ENCODE data around the gene FZD10. TPM values are rescaled to one million over a fixed set of nuclear protein-coding genes. Genes with fewer than 3 reads are reported as not detected.

Gene FZD10
- total and polyA plus RNA-seq, 2 experiments from 2014 or later, result 0.11 to 0.45 TPM

DNA sequence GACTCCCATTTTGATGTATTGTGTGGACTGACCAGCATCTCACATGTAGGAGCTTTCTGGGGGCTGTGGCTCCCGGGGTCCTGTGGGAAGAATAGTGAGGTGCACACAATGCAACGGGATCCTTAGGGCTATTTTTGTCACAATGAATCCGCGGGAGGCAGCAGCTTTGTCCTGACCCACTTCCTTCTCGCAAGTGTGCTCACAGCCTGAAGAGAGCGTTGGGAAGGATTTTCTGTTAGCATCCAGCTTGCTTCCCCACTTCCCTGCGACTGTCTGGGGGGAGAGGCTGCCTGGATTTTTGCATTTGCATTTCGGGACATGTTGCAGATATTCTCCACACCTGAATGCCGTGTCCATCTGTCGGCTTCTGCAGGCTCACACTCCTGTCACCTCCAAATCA is 31.9 kb downstream of the FZD10 start (continued):
- TF ChIP-seq, protein P1, sequence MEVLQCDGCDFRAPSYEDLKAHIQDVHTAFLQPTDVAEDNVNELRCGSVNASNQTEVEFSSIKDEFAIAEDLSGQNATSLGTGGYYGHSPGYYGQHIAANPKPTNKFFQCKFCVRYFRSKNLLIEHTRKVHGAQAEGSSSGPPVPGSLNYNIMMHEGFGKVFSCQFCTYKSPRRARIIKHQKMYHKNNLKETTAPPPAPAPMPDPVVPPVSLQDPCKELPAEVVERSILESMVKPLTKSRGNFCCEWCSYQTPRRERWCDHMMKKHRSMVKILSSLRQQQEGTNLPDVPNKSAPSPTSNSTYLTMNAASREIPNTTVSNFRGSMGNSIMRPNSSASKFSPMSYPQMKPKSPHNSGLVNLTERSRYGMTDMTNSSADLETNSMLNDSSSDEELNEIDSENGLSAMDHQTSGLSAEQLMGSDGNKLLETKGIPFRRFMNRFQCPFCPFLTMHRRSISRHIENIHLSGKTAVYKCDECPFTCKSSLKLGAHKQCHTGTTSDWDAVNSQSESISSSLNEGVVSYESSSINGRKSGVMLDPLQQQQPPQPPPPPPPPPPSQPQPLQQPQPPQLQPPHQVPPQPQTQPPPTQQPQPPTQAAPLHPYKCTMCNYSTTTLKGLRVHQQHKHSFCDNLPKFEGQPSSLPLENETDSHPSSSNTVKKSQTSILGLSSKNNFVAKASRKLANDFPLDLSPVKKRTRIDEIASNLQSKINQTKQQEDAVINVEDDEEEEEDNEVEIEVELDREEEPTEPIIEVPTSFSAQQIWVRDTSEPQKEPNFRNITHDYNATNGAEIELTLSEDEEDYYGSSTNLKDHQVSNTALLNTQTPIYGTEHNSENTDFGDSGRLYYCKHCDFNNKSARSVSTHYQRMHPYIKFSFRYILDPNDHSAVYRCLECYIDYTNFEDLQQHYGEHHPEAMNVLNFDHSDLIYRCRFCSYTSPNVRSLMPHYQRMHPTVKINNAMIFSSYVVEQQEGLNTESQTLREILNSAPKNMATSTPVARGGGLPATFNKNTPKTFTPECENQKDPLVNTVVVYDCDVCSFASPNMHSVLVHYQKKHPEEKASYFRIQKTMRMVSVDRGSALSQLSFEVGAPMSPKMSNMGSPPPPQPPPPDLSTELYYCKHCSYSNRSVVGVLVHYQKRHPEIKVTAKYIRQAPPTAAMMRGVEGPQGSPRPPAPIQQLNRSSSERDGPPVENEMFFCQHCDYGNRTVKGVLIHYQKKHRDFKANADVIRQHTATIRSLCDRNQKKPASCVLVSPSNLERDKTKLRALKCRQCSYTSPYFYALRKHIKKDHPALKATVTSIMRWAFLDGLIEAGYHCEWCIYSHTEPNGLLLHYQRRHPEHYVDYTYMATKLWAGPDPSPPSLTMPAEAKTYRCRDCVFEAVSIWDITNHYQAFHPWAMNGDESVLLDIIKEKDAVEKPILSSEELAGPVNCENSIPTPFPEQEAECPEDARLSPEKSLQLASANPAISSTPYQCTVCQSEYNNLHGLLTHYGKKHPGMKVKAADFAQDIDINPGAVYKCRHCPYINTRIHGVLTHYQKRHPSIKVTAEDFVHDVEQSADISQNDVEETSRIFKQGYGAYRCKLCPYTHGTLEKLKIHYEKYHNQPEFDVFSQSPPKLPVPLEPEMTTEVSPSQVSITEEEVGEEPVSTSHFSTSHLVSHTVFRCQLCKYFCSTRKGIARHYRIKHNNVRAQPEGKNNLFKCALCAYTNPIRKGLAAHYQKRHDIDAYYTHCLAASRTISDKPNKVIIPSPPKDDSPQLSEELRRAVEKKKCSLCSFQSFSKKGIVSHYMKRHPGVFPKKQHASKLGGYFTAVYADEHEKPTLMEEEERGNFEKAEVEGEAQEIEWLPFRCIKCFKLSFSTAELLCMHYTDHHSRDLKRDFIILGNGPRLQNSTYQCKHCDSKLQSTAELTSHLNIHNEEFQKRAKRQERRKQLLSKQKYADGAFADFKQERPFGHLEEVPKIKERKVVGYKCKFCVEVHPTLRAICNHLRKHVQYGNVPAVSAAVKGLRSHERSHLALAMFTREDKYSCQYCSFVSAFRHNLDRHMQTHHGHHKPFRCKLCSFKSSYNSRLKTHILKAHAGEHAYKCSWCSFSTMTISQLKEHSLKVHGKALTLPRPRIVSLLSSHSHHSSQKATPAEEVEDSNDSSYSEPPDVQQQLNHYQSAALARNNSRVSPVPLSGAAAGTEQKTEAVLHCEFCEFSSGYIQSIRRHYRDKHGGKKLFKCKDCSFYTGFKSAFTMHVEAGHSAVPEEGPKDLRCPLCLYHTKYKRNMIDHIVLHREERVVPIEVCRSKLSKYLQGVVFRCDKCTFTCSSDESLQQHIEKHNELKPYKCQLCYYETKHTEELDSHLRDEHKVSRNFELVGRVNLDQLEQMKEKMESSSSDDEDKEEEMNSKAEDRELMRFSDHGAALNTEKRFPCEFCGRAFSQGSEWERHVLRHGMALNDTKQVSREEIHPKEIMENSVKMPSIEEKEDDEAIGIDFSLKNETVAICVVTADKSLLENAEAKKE (CRISPR knock-in tag; IDR thresholded peaks at IDR 0.05), result no peak
- TF ChIP-seq CREB1 (CRISPR knock-in tag; IDR thresholded peaks at IDR 0.05; ENCODE audit: low read depth) (no peak), CTCF (conservative IDR thresholded peaks at IDR 0.05; ENCODE audit: low read depth in 2 of 2) (no peak), ZNF114 (CRISPR knock-in tag; IDR thresholded peaks at IDR 0.05) (no peak)

- Mint-ChIP-seq H3K36me3 (ENCODE audit: low read depth) (peaks cover 37% of the 10 kb centered on the region), H3K9me3 (no peaks in the 10 kb centered on the region; the same call in 1 of the 3 replicates), H3K27ac (no peak overlapping the region), H3K27me3 (ENCODE audit: insufficient read depth, low read depth, poor library complexity) (peaks cover under 1% of the 10 kb centered on the region), H3K4me3 (no peak overlapping the region), H3K4me1 (no peaks in the 10 kb centered on the region)
- H3K27me3 ChIP-seq (ENCODE audit: insufficient read depth), result no peaks in the 10 kb centered on the region
- no peak overlapping the region for H3K4me2 ChIP-seq
- DNase-seq (ENCODE audit: low spot score) (no peak), ATAC-seq (no peak)
- no peaks in the 10 kb centered on the region for H4K20me1 ChIP-seq (replicated peaks; ENCODE audit: insufficient read depth)
- no peak overlapping the region for H3K27ac ChIP-seq (ENCODE audit: low read depth)
- H3K36me3 ChIP-seq (ENCODE audit: insufficient read depth), result no peaks in the 10 kb centered on the region; the same call in 1 of the 2 replicates
- no peaks in the 10 kb centered on the region for H3K79me2 ChIP-seq (replicated peaks; ENCODE audit: insufficient read depth)
- no peaks in the 10 kb centered on the region for H3K9me2 ChIP-seq (ENCODE audit: insufficient read depth)
- H3F3A ChIP-seq (replicated peaks; ENCODE audit: low read depth), result no peaks in the 10 kb centered on the region
- no peak overlapping the region for H3K4me3 ChIP-seq
- no peaks in the 10 kb centered on the region for H3K4me1 ChIP-seq (ENCODE audit: insufficient read depth)
- H2AFZ ChIP-seq, result no peak overlapping the region
- TF ChIP-seq CTCF (conservative IDR thresholded peaks at IDR 0.05; ENCODE audit: low read depth in 2 of 2), result no peak
- no peak for TF ChIP-seq EZH2phosphoT487 (IDR thresholded peaks at IDR 0.05; ENCODE audit: unreplicated experiment)
- TF ChIP-seq, protein P2, sequence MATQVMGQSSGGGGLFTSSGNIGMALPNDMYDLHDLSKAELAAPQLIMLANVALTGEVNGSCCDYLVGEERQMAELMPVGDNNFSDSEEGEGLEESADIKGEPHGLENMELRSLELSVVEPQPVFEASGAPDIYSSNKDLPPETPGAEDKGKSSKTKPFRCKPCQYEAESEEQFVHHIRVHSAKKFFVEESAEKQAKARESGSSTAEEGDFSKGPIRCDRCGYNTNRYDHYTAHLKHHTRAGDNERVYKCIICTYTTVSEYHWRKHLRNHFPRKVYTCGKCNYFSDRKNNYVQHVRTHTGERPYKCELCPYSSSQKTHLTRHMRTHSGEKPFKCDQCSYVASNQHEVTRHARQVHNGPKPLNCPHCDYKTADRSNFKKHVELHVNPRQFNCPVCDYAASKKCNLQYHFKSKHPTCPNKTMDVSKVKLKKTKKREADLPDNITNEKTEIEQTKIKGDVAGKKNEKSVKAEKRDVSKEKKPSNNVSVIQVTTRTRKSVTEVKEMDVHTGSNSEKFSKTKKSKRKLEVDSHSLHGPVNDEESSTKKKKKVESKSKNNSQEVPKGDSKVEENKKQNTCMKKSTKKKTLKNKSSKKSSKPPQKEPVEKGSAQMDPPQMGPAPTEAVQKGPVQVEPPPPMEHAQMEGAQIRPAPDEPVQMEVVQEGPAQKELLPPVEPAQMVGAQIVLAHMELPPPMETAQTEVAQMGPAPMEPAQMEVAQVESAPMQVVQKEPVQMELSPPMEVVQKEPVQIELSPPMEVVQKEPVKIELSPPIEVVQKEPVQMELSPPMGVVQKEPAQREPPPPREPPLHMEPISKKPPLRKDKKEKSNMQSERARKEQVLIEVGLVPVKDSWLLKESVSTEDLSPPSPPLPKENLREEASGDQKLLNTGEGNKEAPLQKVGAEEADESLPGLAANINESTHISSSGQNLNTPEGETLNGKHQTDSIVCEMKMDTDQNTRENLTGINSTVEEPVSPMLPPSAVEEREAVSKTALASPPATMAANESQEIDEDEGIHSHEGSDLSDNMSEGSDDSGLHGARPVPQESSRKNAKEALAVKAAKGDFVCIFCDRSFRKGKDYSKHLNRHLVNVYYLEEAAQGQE (IDR thresholded peaks at IDR 0.05; ENCODE audit: unreplicated experiment), result no peak
- no peak for TF ChIP-seq STAT1 (IDR thresholded peaks at IDR 0.05; ENCODE audit: unreplicated experiment)
- no peak for TF ChIP-seq NANOG (IDR thresholded peaks at IDR 0.05; ENCODE audit: borderline replicate concordance)
- no peak for TF ChIP-seq ZNF114 (CRISPR knock-in tag; IDR thresholded peaks at IDR 0.05)
- no peak for TF ChIP-seq ZNF331 (CRISPR knock-in tag; IDR thresholded peaks at IDR 0.05; ENCODE audit: low read depth)
- TF ChIP-seq JUNB (IDR thresholded peaks at IDR 0.05; ENCODE audit: unreplicated experiment), result no peak
- no peak for TF ChIP-seq POLR2AphosphoS5 (IDR thresholded peaks at IDR 0.05; ENCODE audit: low read depth)
- no peak for TF ChIP-seq EZH2 (IDR thresholded peaks at IDR 0.05; ENCODE audit: low read depth, unreplicated experiment)
Measured at GRCh38 chr12:130195369-130195768, 33.1 kb downstream of the FZD10 start.

Data from GM23338 (cell line).